Esophagus muscularis mucosa (tissue), 4 donors: ENCODE data around the gene FOXO3. TPM values are rescaled to one million over a fixed set of nuclear protein-coding genes. Genes with fewer than 3 reads are reported as not detected.

Experiments
- DNase-seq: peaks from one replicate; pipeline ENCODE4 v3.0.0-alpha.2; 2017; ENCODE audit errors: extremely low spot score
- H3K27ac ChIP-seq, 4 donors: fragments of 200-600 bp; sonication (generic); replicated peaks in 1 of 4; 1 replicate in 3 of 4; 2 replicates in 1 of 4; pipeline ENCODE4 v1.5.1; 2016 to 2019; ENCODE audit warnings: mild to moderate bottlenecking in 1 of 4
- H3K27me3 ChIP-seq, 4 donors: fragments of 200-600 bp; sonication (generic); one replicate each; pipeline versions ENCODE4 v1.5.1 to v1.6.0; 2016 to 2019
- H3K36me3 ChIP-seq, 4 donors: fragments of 200-600 bp; sonication (generic); one replicate each; pipeline ENCODE4 v1.5.1; 2016 to 2019
- H3K4me1 ChIP-seq, 4 donors: fragments of 200-600 bp; sonication (generic); one replicate each; pipeline ENCODE4 v1.5.1; 2016 to 2019
- H3K4me3 ChIP-seq, 4 donors: fragments of 200-600 bp; sonication (generic); 1 replicate in 2 of 4; 2 replicates in 2 of 4; pipeline ENCODE4 v1.5.1; 2016 to 2019; ENCODE audit warnings: mild to moderate bottlenecking in 4 of 4, moderate library complexity in 1 of 4
- H3K9me3 ChIP-seq, 4 donors: fragments of 200-600 bp; sonication (generic); 1 replicate in 3 of 4; 2 replicates in 1 of 4; pipeline ENCODE4 v1.5.1; 2016 to 2019
- EP300 ChIP-seq: sonication (generic); formaldehyde crosslinking; IDR thresholded peaks from one replicate; pipeline ENCODE4 v1.6.1; 2017; ENCODE audit warnings: antibody characterized with exemption
- POLR2A ChIP-seq: fragments of 450-650 bp; IDR thresholded peaks from one replicate; pipeline ENCODE4 v1.6.1; 2017; ENCODE audit warnings: antibody characterized with exemption, moderate library complexity, mild to moderate bottlenecking, low read depth
- POLR2AphosphoS5 ChIP-seq, 2 donors: sonication (generic); formaldehyde crosslinking; IDR thresholded peaks; one replicate each; pipeline ENCODE4 v1.6.1; 2017; ENCODE audit warnings: antibody characterized with exemption in 2 of 2
- WGBS: methylation state at CpG from one replicate; pipeline ENCODE4 v1.1.5; 2018; 5-methylcytosine and 5-hydroxymethylcytosine counted together
- intact Hi-C: fragments of 100-400 bp; cut with DNase I; formaldehyde crosslinking; loops from one replicate; pipeline ENCODE4 v1.15.1; 2023
- total RNA-seq, 4 donors: library from RNA; depleted of rRNA; stranded (reverse); fragments of >200 nt; gene quantifications; one replicate each; pipeline versions ENCODE4 v1.1.0 to v1.2.1, GENCODE V29; 2016
- TF ChIP-seq, protein P1 (sequence below), 3 experiments: fragments of 200-600 bp in 2 of 3; fragments of 450-650 bp in 1 of 3; sonication (generic) in 2 of 3; IDR thresholded peaks; one replicate each; pipeline ENCODE4 v1.5.1; 2017 to 2019; ENCODE audit warnings: antibody characterized with exemption in 3 of 3, mild to moderate bottlenecking in 2 of 3, moderate library complexity in 1 of 3

FOXO3 gene
- total RNA-seq, 4 donors from 2014 or later = 92.2 to 154 (median 122) TPM

GRCh38 chr6:108702106-108702851, 141.6 kb downstream of the FOXO3 start:
- 100% methylated on average over 1 of the region's 1 CpG for WGBS
- no peak for DNase-seq
- intact Hi-C loops = no loop called here
- no peaks in the 10 kb centered on the region for H3K27me3 ChIP-seq
- H3K27ac ChIP-seq = no peak overlapping the region
- H3K4me1 ChIP-seq = peaks cover 0 to 14% (median 0%) of the 10 kb centered on the region in 4 donors
- TF ChIP-seq POLR2AphosphoS5 (IDR thresholded peaks at IDR 0.05) = no peak
- TF ChIP-seq EP300 = no peak
- TF ChIP-seq POLR2A = no peak
- TF ChIP-seq, protein P1, sequence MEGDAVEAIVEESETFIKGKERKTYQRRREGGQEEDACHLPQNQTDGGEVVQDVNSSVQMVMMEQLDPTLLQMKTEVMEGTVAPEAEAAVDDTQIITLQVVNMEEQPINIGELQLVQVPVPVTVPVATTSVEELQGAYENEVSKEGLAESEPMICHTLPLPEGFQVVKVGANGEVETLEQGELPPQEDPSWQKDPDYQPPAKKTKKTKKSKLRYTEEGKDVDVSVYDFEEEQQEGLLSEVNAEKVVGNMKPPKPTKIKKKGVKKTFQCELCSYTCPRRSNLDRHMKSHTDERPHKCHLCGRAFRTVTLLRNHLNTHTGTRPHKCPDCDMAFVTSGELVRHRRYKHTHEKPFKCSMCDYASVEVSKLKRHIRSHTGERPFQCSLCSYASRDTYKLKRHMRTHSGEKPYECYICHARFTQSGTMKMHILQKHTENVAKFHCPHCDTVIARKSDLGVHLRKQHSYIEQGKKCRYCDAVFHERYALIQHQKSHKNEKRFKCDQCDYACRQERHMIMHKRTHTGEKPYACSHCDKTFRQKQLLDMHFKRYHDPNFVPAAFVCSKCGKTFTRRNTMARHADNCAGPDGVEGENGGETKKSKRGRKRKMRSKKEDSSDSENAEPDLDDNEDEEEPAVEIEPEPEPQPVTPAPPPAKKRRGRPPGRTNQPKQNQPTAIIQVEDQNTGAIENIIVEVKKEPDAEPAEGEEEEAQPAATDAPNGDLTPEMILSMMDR (IDR thresholded peaks at IDR 0.05) = no peak
- H3K4me3 ChIP-seq = no peak overlapping the region
- H3K9me3 ChIP-seq = peaks cover 0 to 26% (median 15%) of the 10 kb centered on the region in 4 donors
- no peaks in the 10 kb centered on the region for H3K36me3 ChIP-seq

DNA sequence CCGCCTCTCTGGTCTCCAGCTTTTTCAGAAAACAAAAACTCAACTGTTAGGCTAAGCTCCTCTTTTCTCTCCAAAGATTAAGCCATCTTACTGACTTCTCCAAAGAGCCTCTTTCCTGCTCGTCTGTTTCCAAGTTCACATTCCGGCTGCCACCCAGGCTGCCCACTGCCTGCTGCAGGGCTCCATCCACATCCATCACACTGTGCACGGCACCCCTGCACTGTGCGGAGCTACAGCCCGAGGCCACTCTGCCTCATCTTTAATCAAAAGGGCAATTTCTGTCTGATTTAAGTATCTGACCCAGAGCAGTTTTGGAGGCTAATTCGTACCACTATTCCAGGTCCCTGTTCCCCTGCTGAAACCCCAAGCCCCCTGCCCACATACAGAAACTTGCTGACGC, 145.9 kb downstream of the FOXO3 start:
- Histone ChIP-seq H3K27ac (no peak overlapping the region), H3K9me3 (peaks cover 0 to 17% (median 9%) of the 10 kb centered on the region in 4 donors), H3K36me3 (no peaks in the 10 kb centered on the region), H3K4me1 (peaks cover 8 to 26% (median 17%) of the 10 kb centered on the region in 4 donors), H3K4me3 (no peak overlapping the region), H3K27me3 (no peaks in the 10 kb centered on the region)
- no peak for DNase-seq
- intact Hi-C loops = no loop called here
- WGBS = 93% methylated on average over 8 of the region's 8 CpGs
- TF ChIP-seq EP300 = no peak
- no peak for TF ChIP-seq POLR2AphosphoS5 (IDR thresholded peaks at IDR 0.05)
- TF ChIP-seq POLR2A = no peak
- TF ChIP-seq, protein P1 (IDR thresholded peaks at IDR 0.05) = no peak

GRCh38 chr6:108707328-108707976, 146.7 kb downstream of the FOXO3 start:
- WGBS = 89% methylated on average over 8 of the region's 8 CpGs
- Histone ChIP-seq H3K27me3 (no peaks in the 10 kb centered on the region), H3K4me1 (peaks cover 11 to 26% (median 17%) of the 10 kb centered on the region in 4 donors), H3K36me3 (no peaks in the 10 kb centered on the region), H3K9me3 (peaks cover 0 to 9% (median 1%) of the 10 kb centered on the region in 4 donors), H3K4me3 (no peak overlapping the region), H3K27ac (no peak overlapping the region)
- TF ChIP-seq POLR2A = no peak
- TF ChIP-seq EP300 = no peak
- TF ChIP-seq, protein P1 (IDR thresholded peaks at IDR 0.05) = no peak
- TF ChIP-seq POLR2AphosphoS5 (IDR thresholded peaks at IDR 0.05) = no peak
- intact Hi-C loops = no loop called here
- DNase-seq = no peak

GRCh38 chr6:108710030-108710429, 149.3 kb downstream of the FOXO3 start:
- Histone ChIP-seq H3K27me3 (no peaks in the 10 kb centered on the region), H3K4me1 (peaks cover 25 to 40% (median 33%) of the 10 kb centered on the region in 4 donors), H3K9me3 (no peaks in the 10 kb centered on the region), H3K27ac (peak overlapping the region in 1 of 4 donors; percentile 4), H3K4me3 (no peak overlapping the region), H3K36me3 (no peaks in the 10 kb centered on the region)
- DNase-seq = no peak
- 64% methylated on average over 3 of the region's 4 CpGs for WGBS
- intact Hi-C loops = no loop called here
- TF ChIP-seq, protein P1 (IDR thresholded peaks at IDR 0.05) = no peak
- TF ChIP-seq POLR2AphosphoS5 (IDR thresholded peaks at IDR 0.05) (no peak), POLR2A (no peak), EP300 (no peak)
